Upper lobe of right lung (tissue), 1 donor: ENCODE data around the gene MGA. TPM values are rescaled to one million over a fixed set of nuclear protein-coding genes. Genes with fewer than 3 reads are reported as not detected.

Source experiments
- ATAC-seq: fragments of 200-7000 bp; cut with Tn5 transposase; one replicate; pipeline ENCODE4 v1.9.1; 2020; ENCODE audit warnings: mild to moderate bottlenecking, moderate library complexity
- DNase-seq: peaks from one replicate; pipeline ENCODE4 v3.0.0-alpha.2; 2020
- H3K27ac ChIP-seq: fragments of 200-600 bp; one replicate; pipeline ENCODE4 v1.8.0; 2022
- H3K27me3 ChIP-seq: fragments of 200-600 bp; one replicate; pipeline ENCODE4 v1.8.0; 2022; ENCODE audit warnings: mild to moderate bottlenecking
- H3K36me3 ChIP-seq: fragments of 200-600 bp; one replicate; pipeline ENCODE4 v1.8.0; 2022
- H3K4me1 ChIP-seq: fragments of 200-600 bp; one replicate; pipeline ENCODE4 v1.8.0; 2022
- H3K4me3 ChIP-seq: fragments of 200-600 bp; one replicate; pipeline ENCODE4 v1.8.0; 2022; ENCODE audit warnings: mild to moderate bottlenecking
- H3K9me3 ChIP-seq: fragments of 200-600 bp; one replicate; pipeline ENCODE4 v1.8.0; 2022
- intact Hi-C: fragments of 100-400 bp; cut with DNase I; formaldehyde crosslinking; loops from one replicate; pipeline ENCODE4 v1.11.0; 2022
- total RNA-seq: library from RNA; stranded (reverse); fragmentation: NEBNext Ultra II Directional; extraction: Animal tissue kit (Norgen Biotek cat#: 25700); gene quantifications from one replicate; pipeline ENCODE4 v1.2.1, GENCODE V29; 2021
- TF ChIP-seq, protein P1 (sequence below): fragments of 200-600 bp; IDR thresholded peaks from one replicate; pipeline ENCODE4 v1.8.0; 2022; ENCODE audit warnings: antibody characterized with exemption
- donor health status: DM: no; HTN: yes; CAD: no; lungs with severe emphysema.

The MGA gene
- total RNA-seq, 1 donor from 2014 or later = 39.2 TPM

DNA sequence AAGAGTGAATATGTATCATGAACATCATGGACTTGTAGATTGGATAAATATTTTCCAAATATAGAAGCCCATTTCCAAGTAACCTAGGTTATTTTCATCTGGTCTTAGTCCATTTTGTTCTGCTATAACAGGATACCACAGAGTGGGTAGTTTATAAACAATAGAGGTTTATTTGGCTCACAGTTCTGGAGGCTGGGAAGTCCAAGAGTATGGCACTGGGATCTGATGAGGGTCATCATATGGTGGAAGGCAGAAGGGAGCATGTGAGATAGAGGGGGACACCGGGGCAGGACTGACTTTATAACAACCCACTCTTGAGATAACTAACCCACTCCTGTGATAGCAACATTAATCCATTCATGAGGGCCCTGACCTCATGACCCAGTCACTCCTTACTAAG is 9.4 kb upstream of the MGA start:
- ATAC-seq (no peak), DNase-seq (no peak)
- TF ChIP-seq, protein P1, sequence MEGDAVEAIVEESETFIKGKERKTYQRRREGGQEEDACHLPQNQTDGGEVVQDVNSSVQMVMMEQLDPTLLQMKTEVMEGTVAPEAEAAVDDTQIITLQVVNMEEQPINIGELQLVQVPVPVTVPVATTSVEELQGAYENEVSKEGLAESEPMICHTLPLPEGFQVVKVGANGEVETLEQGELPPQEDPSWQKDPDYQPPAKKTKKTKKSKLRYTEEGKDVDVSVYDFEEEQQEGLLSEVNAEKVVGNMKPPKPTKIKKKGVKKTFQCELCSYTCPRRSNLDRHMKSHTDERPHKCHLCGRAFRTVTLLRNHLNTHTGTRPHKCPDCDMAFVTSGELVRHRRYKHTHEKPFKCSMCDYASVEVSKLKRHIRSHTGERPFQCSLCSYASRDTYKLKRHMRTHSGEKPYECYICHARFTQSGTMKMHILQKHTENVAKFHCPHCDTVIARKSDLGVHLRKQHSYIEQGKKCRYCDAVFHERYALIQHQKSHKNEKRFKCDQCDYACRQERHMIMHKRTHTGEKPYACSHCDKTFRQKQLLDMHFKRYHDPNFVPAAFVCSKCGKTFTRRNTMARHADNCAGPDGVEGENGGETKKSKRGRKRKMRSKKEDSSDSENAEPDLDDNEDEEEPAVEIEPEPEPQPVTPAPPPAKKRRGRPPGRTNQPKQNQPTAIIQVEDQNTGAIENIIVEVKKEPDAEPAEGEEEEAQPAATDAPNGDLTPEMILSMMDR = no peak
- H3K27ac ChIP-seq = no peak overlapping the region
- H3K4me3 ChIP-seq = no peak overlapping the region
- H3K36me3 ChIP-seq = no peaks in the 10 kb centered on the region
- intact Hi-C loops = no loop called here
- H3K4me1 ChIP-seq = no peaks in the 10 kb centered on the region
- H3K9me3 ChIP-seq = no peaks in the 10 kb centered on the region
- H3K27me3 ChIP-seq = no peaks in the 10 kb centered on the region

DNA sequence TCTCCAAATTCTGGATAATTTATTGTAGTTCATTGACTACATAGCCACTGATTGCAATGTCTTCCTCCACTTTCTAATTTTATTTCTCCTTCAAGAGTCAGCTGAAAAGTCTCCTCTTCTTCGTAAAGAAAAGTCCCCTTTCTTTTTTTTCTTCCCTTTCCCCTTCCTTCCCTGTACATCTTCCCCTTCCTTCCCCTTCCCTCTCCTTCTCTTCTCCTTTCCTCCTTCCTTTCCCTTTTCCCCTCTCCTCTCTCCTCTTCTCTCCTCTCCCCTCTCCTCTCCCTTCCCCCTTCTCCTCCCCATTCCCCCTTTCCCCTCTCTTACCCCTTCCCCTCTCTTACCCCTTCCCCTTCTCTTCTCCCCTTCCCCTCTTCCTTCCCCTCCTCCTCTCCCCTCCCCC is 8.8 kb upstream of the MGA start:
- ATAC-seq = no peak
- no peak overlapping the region for H3K27ac ChIP-seq
- H3K36me3 ChIP-seq = no peaks in the 10 kb centered on the region
- no peaks in the 10 kb centered on the region for H3K4me1 ChIP-seq
- H3K9me3 ChIP-seq = no peaks in the 10 kb centered on the region
- H3K27me3 ChIP-seq = no peaks in the 10 kb centered on the region
- H3K4me3 ChIP-seq = no peak overlapping the region
- intact Hi-C loops = no loop called here
- no peak for DNase-seq
- TF ChIP-seq, protein P1 = no peak

DNA sequence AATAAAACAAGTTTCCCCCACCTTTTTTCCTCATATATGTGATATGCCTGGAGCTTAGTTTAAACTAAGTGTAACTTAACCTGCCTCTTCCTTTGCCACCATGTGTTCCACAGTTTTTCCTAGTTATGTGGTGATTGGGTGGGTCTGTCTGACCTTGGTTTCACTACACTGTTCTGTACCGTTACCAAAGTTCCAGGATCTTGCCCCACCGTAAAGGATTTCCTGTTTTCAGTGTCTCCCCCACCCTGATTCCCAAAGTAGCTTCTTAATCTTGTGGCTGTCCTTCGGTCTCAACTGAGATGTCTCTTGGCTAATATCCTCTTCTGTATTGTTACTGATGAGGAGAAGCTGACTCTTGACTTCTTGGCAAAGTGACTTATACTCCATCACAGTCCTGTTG is 6.4 kb upstream of the MGA start:
- H3K27ac ChIP-seq = no peak overlapping the region
- TF ChIP-seq, protein P1 = no peak
- no peaks in the 10 kb centered on the region for H3K36me3 ChIP-seq
- ATAC-seq (peak; percentile 54), DNase-seq (no peak)
- H3K9me3 ChIP-seq = no peaks in the 10 kb centered on the region
- no peak overlapping the region for H3K4me3 ChIP-seq
- no peaks in the 10 kb centered on the region for H3K4me1 ChIP-seq
- H3K27me3 ChIP-seq = no peaks in the 10 kb centered on the region
- intact Hi-C loops = no loop called here

DNA sequence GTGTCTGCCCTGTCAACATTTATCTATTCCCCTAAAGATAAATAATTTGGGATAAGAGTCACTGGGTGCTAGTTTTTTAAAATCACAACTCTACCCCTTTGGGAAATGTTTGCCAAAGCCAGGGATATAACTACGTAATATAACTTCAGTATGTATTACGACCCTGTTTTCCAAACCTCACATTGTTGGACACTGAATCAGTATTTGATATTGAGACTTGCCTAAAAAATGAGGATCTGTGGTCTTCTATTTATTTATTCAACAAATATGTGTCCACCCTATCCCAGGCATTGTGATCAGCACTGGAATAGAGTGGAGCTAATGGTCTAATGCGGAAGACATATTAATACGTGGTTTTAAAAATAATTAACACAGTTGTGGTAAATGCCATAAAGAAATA is 4.5 kb upstream of the MGA start:
- TF ChIP-seq, protein P1 = no peak
- Histone ChIP-seq H3K36me3 (no peaks in the 10 kb centered on the region), H3K27me3 (no peaks in the 10 kb centered on the region), H3K4me3 (no peak overlapping the region), H3K9me3 (no peaks in the 10 kb centered on the region), H3K4me1 (no peaks in the 10 kb centered on the region), H3K27ac (no peak overlapping the region)
- ATAC-seq (no peak), DNase-seq (no peak)
- intact Hi-C loops = no loop called here

DNA sequence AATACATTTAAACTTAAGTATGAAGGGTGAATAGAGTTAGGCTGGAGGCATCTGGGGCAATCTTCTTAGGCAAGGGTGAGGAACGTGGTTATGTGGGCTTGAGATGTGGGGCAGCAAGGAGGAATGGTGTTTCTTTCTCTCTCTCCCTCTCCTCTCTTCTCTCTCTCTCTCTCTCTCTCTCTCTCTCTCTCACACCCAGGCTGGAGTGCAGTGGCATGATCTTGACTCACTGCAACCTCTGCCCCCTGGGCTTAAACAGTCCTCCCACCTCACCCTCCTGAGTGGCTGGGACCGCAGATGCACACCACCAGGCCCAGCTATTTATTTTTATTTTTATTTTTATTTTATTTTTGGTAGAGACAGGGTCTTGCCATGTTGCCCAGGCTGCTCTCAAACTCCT is 4.0 kb upstream of the MGA start:
- TF ChIP-seq, protein P1 = no peak
- H3K27me3 ChIP-seq = no peaks in the 10 kb centered on the region
- peaks cover 4% of the 10 kb centered on the region for H3K4me1 ChIP-seq
- DNase-seq = no peak
- H3K36me3 ChIP-seq = no peaks in the 10 kb centered on the region
- H3K27ac ChIP-seq = no peak overlapping the region
- no peaks in the 10 kb centered on the region for H3K9me3 ChIP-seq
- intact Hi-C loops = no loop called here
- H3K4me3 ChIP-seq = no peak overlapping the region
- no peak for ATAC-seq

DNA sequence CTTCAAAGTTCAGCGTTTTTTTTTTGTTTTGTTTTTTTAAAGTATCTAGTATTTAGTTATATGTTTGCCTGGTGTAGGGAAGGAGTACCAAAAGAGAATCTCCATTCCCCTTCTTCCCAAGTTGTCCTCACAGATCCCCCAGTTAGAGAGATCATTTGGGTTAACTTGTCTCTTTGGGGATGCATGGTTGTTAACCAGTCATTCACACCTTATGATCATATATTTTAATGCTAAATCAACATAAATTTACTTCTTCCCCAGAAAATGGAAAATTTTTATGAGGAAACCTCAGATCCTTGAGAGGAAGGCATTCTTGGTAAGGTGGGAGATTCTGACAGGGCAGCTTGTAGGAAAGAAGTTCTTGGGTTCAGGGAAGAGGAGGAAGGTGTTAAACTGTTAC is 1.5 kb upstream of the MGA start:
- TF ChIP-seq, protein P1 = no peak
- H3K27me3 ChIP-seq = no peaks in the 10 kb centered on the region

More for the DNA sequence above, 1.5 kb upstream of the MGA start:
- no peak for ATAC-seq
- no peaks in the 10 kb centered on the region for H3K36me3 ChIP-seq
- no peak overlapping the region for H3K4me3 ChIP-seq
- H3K4me1 ChIP-seq = peaks cover 11% of the 10 kb centered on the region
- no peaks in the 10 kb centered on the region for H3K9me3 ChIP-seq
- DNase-seq = no peak
- intact Hi-C loops = no loop called here
- no peak overlapping the region for H3K27ac ChIP-seq
